HG03442 (cell line): ENCODE measurements around the gene EHD3.

Source experiments
- ATAC-seq: cut with Tn5 transposase; IDR thresholded peaks from one replicate; pipeline ENCODE4 v1.9.1; 2021; ENCODE audit warnings: mild to moderate bottlenecking, moderate library complexity; ENCODE audit not compliant: unreplicated experiment

EHD3 gene

GRCh38 chr2:31233741-31234682 lies at the start of gene EHD3:
EHD3 (plus strand) TSS chr2:31234152; CDS start chr2:31234622, 470 bp downstream.
- peak; percentile 94 for ATAC-seq

- no peak for ATAC-seq
These were observed 46.8 kb upstream of the EHD3 start for GRCh38 chr2:31187166-31187565.

GRCh38 chr2:31188131-31188530 lies 45.8 kb upstream of the EHD3 start:
- ATAC-seq, result no peak

- ATAC-seq, result no peak
These were observed 44.8 kb upstream of the EHD3 start for GRCh38 chr2:31189141-31189540.

- no peak for ATAC-seq
These were observed 43.8 kb upstream of the EHD3 start for GRCh38 chr2:31190188-31190587.

GRCh38 chr2:31191931-31192330 lies 42.0 kb upstream of the EHD3 start:
- no peak for ATAC-seq

- ATAC-seq, result no peak
These were observed 41.6 kb upstream of the EHD3 start for GRCh38 chr2:31192396-31192795.

- no peak for ATAC-seq
These were observed 41.0 kb upstream of the EHD3 start for GRCh38 chr2:31192851-31193392.

GRCh38 chr2:31193806-31194205 lies 40.1 kb upstream of the EHD3 start:
- ATAC-seq, result no peak

GRCh38 chr2:31196622-31197021 lies 37.3 kb upstream of the EHD3 start:
- ATAC-seq, result no peak

- no peak for ATAC-seq
These were observed 36.8 kb upstream of the EHD3 start for GRCh38 chr2:31197166-31197565.

GRCh38 chr2:31197669-31198068 lies 36.3 kb upstream of the EHD3 start:
- ATAC-seq, result no peak

- no peak for ATAC-seq
These were observed 34.7 kb upstream of the EHD3 start for GRCh38 chr2:31199206-31199605.

GRCh38 chr2:31200972-31201371 lies 33.0 kb upstream of the EHD3 start:
- ATAC-seq, result no peak

GRCh38 chr2:31202041-31202440 lies 31.9 kb upstream of the EHD3 start:
- no peak for ATAC-seq

- no peak for ATAC-seq
These were observed 31.1 kb upstream of the EHD3 start for GRCh38 chr2:31202833-31203232.

- no peak for ATAC-seq
These were observed 30.0 kb upstream of the EHD3 start for GRCh38 chr2:31203916-31204315.

- ATAC-seq, result no peak
These were observed 29.2 kb upstream of the EHD3 start for GRCh38 chr2:31204783-31205182.

- ATAC-seq, result no peak
These were observed 28.8 kb upstream of the EHD3 start for GRCh38 chr2:31205186-31205585.

GRCh38 chr2:31205613-31206012 lies 28.3 kb upstream of the EHD3 start:
- ATAC-seq, result no peak

GRCh38 chr2:31207790-31208189 lies 26.2 kb upstream of the EHD3 start:
- ATAC-seq, result peak; percentile 69

- no peak for ATAC-seq
These were observed 25.7 kb upstream of the EHD3 start for GRCh38 chr2:31208240-31208639.
